Epithelial cell of esophagus (primary cell): ENCODE data around the gene AOPEP.

Experiments
- DNase-seq: peaks from one replicate; pipeline ENCODE4 v3.0.0; 2010; ENCODE audit warnings: low read depth
- H3K4me3 ChIP-seq: 2 replicates; pipeline ENCODE4 v1.5.1; 2011; ENCODE audit warnings: mild to moderate bottlenecking, low read length, control low read depth
- TF ChIP-seq, protein P1 (sequence below): IDR thresholded peaks from 2 replicates; pipeline ENCODE4 v1.5.1; 2011; ENCODE audit warnings: low read depth, mild to moderate bottlenecking, low read length, control low read depth, inconsistent platforms; ENCODE audit not compliant: insufficient read depth; ENCODE audit errors: missing control alignments

The AOPEP gene

DNA sequence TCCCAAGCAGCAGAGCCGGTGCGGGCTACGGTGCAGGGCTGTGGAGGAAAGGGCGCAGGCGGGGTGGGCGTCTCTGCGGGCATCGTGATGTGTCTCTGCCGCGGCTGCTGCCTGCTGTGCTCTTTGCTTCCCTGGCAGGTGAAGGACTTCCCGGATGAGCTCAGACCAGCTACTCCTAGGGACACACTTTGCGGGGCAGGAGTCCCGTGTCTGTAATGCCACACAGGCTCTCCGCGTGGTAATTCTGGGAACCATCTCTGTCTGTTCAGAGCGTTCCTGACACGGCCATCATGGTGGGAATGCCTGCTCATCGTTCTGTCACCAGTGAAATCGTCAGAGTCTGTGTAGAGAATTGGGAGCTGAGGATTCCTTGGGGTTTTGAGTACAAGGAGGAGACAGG is 355.5 kb downstream of the AOPEP start:
- TF ChIP-seq, protein P1, sequence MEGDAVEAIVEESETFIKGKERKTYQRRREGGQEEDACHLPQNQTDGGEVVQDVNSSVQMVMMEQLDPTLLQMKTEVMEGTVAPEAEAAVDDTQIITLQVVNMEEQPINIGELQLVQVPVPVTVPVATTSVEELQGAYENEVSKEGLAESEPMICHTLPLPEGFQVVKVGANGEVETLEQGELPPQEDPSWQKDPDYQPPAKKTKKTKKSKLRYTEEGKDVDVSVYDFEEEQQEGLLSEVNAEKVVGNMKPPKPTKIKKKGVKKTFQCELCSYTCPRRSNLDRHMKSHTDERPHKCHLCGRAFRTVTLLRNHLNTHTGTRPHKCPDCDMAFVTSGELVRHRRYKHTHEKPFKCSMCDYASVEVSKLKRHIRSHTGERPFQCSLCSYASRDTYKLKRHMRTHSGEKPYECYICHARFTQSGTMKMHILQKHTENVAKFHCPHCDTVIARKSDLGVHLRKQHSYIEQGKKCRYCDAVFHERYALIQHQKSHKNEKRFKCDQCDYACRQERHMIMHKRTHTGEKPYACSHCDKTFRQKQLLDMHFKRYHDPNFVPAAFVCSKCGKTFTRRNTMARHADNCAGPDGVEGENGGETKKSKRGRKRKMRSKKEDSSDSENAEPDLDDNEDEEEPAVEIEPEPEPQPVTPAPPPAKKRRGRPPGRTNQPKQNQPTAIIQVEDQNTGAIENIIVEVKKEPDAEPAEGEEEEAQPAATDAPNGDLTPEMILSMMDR: no peak
- H3K4me3 ChIP-seq: no peak overlapping the region
- DNase-seq: no peak

DNA sequence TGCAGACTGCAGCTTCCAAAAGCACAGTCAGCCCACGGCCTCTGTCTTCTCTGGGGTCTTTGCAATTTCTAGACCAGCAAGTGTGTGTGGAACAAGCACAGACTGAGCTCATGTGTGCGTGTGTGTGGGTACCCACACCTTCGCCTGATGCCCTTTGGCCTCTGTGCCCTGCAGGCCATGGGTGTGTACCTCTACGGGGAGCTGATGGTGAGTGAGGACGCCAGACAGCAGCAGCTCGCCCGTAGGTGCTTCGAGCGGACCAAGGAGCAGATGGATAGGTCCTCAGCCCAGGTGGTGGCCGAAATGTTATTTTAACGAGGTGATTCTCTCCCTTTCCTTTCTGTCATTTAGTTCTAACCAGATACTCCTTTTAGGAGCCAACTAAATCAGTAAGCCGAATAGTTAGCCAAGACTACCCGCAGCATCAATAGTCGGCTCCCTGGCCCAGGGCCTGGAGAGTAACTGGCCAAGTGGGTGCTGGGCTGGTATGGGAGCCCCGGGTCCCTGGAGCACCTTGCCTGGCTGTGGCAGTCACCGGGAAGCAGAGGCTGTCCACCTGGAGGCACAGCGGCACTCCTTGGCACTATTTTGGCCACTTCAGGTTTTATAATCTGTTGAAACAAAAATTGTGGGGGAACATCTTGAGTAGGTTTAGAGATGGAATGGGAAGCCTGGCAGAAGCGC is 356.0 kb downstream of the AOPEP start:
- TF ChIP-seq, protein P1: no peak
- H3K4me3 ChIP-seq: no peak overlapping the region
- no peak for DNase-seq

DNA sequence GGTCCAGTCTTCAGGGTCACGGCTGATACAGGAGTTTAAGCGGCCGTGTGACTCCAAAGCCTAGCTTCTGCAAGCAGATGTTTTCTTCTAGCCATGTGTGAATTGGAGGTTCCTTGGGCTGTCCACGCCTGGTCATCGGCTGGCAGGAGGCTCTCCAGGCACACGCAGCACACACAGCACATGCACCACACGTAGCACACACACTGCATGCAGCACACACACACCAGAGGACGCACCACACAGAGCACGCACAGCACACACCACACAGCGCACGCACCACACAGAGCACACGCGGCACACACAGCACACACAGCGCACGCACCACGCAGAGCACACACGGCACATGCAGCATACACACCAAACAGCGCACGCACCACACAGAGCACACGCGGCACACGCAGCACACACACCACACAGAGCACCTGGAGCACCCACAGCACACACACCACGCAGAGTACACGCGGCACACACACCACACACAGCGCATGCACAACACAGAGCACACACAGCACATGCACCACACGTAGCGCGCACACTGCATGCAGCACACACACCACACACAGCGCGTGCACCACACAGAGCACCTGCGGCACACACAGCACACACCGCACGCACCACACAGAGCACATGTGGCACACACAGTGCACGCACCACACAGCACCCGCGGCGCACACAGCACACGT is 356.7 kb downstream of the AOPEP start:
- no peak for DNase-seq

DNA sequence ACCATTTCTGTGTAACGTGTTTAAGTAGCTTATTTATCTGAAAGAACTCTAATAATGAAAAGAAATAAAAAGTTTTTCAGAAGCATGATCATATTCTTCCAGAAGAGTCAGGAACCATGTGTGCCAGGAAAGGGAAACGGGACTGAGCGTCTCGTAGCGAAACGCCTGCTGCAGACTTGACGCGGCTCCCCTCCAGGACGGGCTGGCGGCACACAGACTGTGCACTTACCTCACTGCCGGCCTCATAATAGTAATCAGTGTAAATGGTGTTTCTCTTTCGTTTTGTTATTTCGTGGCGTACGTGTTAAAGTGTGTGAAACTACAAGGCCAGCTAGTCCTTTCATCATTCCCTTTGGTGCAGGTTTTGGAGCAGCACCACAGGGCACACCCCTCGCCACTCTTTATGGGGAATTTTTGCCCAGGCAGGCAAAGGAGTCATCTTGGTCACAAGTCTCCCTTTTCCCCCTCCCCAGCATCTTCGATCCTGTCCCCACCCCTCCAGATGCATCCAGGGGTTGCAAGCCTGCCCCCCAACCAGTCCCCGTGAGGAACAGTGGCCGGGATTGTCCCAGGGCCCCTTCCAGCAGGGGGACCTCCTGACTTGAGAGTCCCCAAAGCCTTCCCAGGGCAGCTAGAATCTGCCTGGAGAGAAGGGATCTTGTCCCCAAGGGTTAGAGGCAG is 357.9 kb downstream of the AOPEP start:
- TF ChIP-seq, protein P1: no peak
- no peak for DNase-seq
- H3K4me3 ChIP-seq: no peak overlapping the region

More for the DNA sequence above, 356.7 kb downstream of the AOPEP start:
- TF ChIP-seq, protein P1: no peak
- no peak overlapping the region for H3K4me3 ChIP-seq

DNA sequence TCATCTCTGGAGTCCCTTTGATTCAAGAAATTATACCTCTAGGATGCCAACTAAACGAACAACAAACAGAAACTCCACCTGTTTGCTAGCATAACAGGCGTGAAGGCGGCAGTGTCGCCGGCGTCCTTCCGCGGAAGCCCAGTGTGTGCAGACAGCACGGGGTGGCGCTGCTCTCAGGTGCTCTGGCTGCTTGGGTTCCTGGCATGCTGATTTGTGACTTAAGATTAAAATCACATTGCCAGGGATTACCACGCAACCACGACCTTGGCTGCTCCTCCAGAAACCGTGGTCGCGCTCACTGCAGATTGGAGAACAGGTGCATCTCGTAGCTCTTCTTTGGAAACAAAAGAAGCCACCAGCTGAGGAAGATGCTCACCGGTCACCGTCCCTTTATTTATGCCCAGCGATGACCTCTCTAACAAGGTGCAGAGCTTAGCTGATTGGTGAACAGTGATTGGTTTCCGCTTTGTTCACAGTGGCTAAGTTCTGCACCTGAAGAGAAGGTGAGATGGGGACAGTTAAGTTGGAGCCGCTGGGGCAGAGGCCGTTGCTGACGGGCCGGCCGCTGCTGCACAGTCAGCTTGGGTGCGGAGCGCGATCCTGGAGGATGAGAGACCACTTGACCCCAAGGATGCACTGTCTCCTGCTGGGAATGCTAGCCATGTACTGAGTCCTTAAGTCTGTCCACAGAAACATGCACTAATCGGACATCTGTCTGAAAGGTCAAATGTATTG is 358.7 kb downstream of the AOPEP start:
- no peak for DNase-seq
- TF ChIP-seq, protein P1: no peak
- no peak overlapping the region for H3K4me3 ChIP-seq

DNA sequence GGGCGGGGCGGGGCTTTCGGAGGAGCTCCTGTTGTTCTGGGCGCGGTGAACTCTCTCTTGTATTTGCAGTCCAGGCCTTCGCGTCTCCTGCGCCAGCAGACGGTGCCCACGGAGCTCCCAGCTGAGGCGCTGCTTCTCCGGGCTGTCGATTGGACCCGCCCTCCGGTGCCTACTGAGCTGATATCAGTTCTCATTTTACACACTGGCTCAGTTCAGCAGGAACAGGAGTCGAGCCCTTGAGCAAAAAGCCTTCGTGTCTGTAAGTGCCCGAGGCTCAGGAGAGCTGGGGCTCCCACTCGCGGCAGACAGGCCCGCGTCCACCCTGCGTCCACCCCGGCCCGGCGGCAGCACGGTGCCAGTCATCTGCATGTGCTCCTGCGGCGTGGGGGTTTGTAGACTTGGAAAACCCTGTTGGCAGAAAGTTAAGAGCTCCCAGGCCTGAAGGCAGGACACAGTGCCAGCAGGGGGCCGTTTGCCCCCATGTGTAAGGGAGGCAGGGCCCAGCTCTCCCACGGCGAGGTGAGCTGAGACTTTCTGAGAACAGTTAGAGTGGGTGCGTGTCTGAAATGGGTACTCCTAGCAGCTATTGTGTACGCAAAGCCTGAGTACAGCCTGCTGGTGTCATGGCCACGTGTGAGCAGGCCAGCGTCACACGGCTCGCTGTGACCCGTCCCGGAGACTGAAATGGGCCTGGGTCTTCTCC is 359.5 kb downstream of the AOPEP start:
- TF ChIP-seq, protein P1: no peak
- no peak overlapping the region for H3K4me3 ChIP-seq
- DNase-seq: no peak
